ENCODE results near the gene FIGNL2.

Gene FIGNL2

GRCh38 chr12:51848841-51849735 is 570 bp upstream of the FIGNL2 start:
- H3K9me3 ChIP-seq (ENCODE audit: control insufficient read depth, insufficient read depth, low read length) = no peaks in the 10 kb centered on the region
- H3K27me3 ChIP-seq (ENCODE audit: control insufficient read depth, insufficient read depth, low read length) = peaks cover 61% of the 10 kb centered on the region
- peaks cover 24% of the 10 kb centered on the region for H3K4me1 ChIP-seq (ENCODE audit: control insufficient read depth, insufficient read depth, low read length)
- no peak overlapping the region for H3K9ac ChIP-seq (ENCODE audit: low read depth, low read length)
- H3K36me3 ChIP-seq (ENCODE audit: control insufficient read depth, insufficient read depth, low read length) = peaks cover 4% of the 10 kb centered on the region
- H3K4me3 ChIP-seq (ENCODE audit: low read depth, low read length) = peak overlapping the region; percentile 59

- Histone ChIP-seq H3K9ac (ENCODE audit: low read depth, low read length) (no peak overlapping the region), H3K27me3 (ENCODE audit: control insufficient read depth, insufficient read depth, low read length) (peaks cover 49% of the 10 kb centered on the region), H3K4me1 (ENCODE audit: control insufficient read depth, insufficient read depth, low read length) (peaks cover 24% of the 10 kb centered on the region), H3K4me3 (ENCODE audit: low read depth, low read length) (peak overlapping the region; percentile 80), H3K9me3 (ENCODE audit: control insufficient read depth, insufficient read depth, low read length) (no peaks in the 10 kb centered on the region), H3K36me3 (ENCODE audit: control insufficient read depth, insufficient read depth, low read length) (peaks cover 4% of the 10 kb centered on the region)
Measured at GRCh38 chr12:51847643-51848325, 734 bp downstream of the FIGNL2 start.

DNA sequence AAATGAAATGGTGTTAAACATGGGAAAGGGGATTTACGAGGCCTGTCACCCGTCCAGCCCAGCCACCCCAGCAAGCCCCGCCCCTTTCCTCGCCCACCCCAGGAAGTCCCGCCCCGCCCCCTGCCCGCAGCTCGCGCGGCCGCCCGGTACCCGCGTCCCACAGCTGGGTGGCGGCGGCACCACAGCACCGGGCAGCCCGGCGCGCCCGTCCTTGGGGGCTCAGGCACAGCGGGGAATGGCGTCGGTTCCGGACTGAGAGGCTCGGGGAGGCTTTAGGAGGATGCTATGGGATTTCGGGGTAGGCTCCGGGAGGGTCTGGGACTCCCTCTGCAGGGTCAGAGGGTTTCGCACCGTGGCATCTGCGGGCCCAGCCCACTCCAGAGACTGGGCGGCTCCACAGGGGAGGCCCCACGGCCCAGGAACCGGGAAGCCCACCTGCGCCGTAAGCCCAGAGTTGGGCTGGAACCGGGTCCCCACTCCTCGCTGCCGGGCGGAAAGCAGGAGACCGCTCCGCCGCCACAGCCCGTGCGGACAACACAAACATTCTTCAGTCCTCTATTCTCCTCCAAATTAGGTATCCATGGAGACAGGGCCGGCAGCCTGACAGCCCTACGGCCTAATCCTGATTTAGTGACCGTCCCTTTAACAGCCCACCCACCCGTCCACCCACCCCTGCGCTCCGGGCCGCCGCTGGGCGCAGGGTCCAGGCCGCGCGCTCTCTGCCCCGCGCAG is 1.4 kb downstream of the FIGNL2 start:
- no peak overlapping the region for H3K9ac ChIP-seq (ENCODE audit: low read depth, low read length)
- peak overlapping the region; percentile 80 for H3K4me3 ChIP-seq (ENCODE audit: low read depth, low read length)
- H3K36me3 ChIP-seq (ENCODE audit: control insufficient read depth, insufficient read depth, low read length) = peaks cover 4% of the 10 kb centered on the region
- H3K9me3 ChIP-seq (ENCODE audit: control insufficient read depth, insufficient read depth, low read length) = no peaks in the 10 kb centered on the region
- peaks cover 24% of the 10 kb centered on the region for H3K4me1 ChIP-seq (ENCODE audit: control insufficient read depth, insufficient read depth, low read length)
- peaks cover 42% of the 10 kb centered on the region for H3K27me3 ChIP-seq (ENCODE audit: control insufficient read depth, insufficient read depth, low read length)

DNA sequence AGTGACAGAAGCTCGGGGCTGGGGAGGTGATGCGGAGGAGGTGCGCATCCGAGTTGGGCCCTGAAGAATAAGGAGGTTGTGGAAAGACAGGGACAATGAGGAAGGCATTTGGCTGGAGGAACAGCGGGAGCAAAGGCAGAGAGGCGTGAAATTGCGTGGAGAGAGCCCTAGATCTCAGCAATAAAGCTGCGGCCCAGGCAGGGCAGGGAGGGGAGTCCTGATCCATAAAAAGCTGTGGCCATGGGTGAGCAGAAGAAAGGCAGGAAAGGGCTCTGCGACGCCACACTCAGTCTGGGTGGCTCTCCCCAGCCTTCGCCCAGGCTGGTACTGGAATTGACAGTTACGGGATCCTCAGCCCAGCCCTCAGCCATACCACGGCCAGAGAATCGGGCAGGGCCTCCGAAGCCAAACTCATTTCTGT is 2.2 kb downstream of the FIGNL2 start:
- peak overlapping the region; percentile 51 for H3K4me3 ChIP-seq (ENCODE audit: low read depth, low read length)
- no peak overlapping the region for H3K9ac ChIP-seq (ENCODE audit: low read depth, low read length)
- H3K4me1 ChIP-seq (ENCODE audit: control insufficient read depth, insufficient read depth, low read length) = peaks cover 23% of the 10 kb centered on the region
- peaks cover 34% of the 10 kb centered on the region for H3K27me3 ChIP-seq (ENCODE audit: control insufficient read depth, insufficient read depth, low read length)
- no peaks in the 10 kb centered on the region for H3K9me3 ChIP-seq (ENCODE audit: control insufficient read depth, insufficient read depth, low read length)
- peaks cover 4% of the 10 kb centered on the region for H3K36me3 ChIP-seq (ENCODE audit: control insufficient read depth, insufficient read depth, low read length)

DNA sequence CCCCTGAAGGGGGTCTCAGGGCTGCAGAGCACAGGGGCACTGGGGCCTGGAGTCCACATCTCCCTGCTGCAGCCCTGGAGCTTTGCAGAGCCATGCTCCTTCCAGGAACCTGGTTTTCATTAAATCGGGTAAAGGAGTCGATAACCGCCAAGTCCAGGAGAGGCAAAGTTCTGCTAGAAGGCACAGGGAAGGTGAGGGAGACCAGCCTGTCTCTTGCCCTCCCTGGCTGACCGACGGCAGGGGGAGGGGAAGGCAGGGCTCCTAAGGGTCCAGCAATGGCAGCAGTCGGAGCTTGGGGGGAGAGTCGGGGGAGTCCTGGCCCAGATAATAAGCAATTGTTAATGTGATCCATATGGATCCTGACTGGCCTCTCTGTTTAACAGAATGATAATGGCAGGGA is 3.0 kb downstream of the FIGNL2 start:
- Histone ChIP-seq H3K36me3 (ENCODE audit: control insufficient read depth, insufficient read depth, low read length) (peaks cover 4% of the 10 kb centered on the region), H3K9ac (ENCODE audit: low read depth, low read length) (no peak overlapping the region), H3K4me1 (ENCODE audit: control insufficient read depth, insufficient read depth, low read length) (peaks cover 22% of the 10 kb centered on the region), H3K9me3 (ENCODE audit: control insufficient read depth, insufficient read depth, low read length) (no peaks in the 10 kb centered on the region), H3K27me3 (ENCODE audit: control insufficient read depth, insufficient read depth, low read length) (peaks cover 26% of the 10 kb centered on the region), H3K4me3 (ENCODE audit: low read depth, low read length) (no peak overlapping the region)

GRCh38 chr12:51844854-51845253 is 3.7 kb downstream of the FIGNL2 start:
- Histone ChIP-seq H3K4me3 (ENCODE audit: low read depth, low read length) (no peak overlapping the region), H3K9me3 (ENCODE audit: control insufficient read depth, insufficient read depth, low read length) (no peaks in the 10 kb centered on the region), H3K4me1 (ENCODE audit: control insufficient read depth, insufficient read depth, low read length) (peaks cover 19% of the 10 kb centered on the region), H3K27me3 (ENCODE audit: control insufficient read depth, insufficient read depth, low read length) (peaks cover 20% of the 10 kb centered on the region), H3K36me3 (ENCODE audit: control insufficient read depth, insufficient read depth, low read length) (peaks cover 4% of the 10 kb centered on the region), H3K9ac (ENCODE audit: low read depth, low read length) (no peak overlapping the region)

DNA sequence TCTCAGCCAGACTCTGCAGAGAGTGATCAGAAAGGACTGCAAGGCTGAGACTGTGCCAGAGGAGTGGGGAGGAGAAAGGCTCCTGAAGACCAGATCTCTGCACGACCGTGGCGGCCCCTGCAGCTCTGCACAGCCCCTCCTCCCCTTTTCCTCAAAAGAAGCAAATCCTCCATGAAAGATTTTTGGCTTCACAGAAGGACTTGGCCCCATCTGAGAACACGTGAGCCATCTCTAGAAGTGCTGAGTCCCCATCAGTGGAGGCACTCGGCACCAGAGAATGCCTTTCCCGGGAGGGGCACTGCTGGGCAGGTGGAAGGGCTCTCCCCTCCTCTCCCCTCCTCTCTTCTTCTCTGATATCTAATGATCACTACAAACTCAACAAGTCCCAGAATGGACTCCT is 6.8 kb downstream of the FIGNL2 start:
- H3K4me3 ChIP-seq (ENCODE audit: low read depth, low read length) = no peak overlapping the region
- H3K4me1 ChIP-seq (ENCODE audit: control insufficient read depth, insufficient read depth, low read length) = peaks cover 21% of the 10 kb centered on the region
- no peak overlapping the region for H3K9ac ChIP-seq (ENCODE audit: low read depth, low read length)
- peaks cover 16% of the 10 kb centered on the region for H3K27me3 ChIP-seq (ENCODE audit: control insufficient read depth, insufficient read depth, low read length)
- H3K9me3 ChIP-seq (ENCODE audit: control insufficient read depth, insufficient read depth, low read length) = no peaks in the 10 kb centered on the region
- peaks cover 4% of the 10 kb centered on the region for H3K36me3 ChIP-seq (ENCODE audit: control insufficient read depth, insufficient read depth, low read length)

- Histone ChIP-seq H3K9me3 (ENCODE audit: control insufficient read depth, insufficient read depth, low read length) (no peaks in the 10 kb centered on the region), H3K36me3 (ENCODE audit: control insufficient read depth, insufficient read depth, low read length) (peaks cover 4% of the 10 kb centered on the region), H3K4me3 (ENCODE audit: low read depth, low read length) (no peak overlapping the region), H3K27me3 (ENCODE audit: control insufficient read depth, insufficient read depth, low read length) (peaks cover 12% of the 10 kb centered on the region), H3K4me1 (ENCODE audit: control insufficient read depth, insufficient read depth, low read length) (peaks cover 21% of the 10 kb centered on the region), H3K9ac (ENCODE audit: low read depth, low read length) (no peak overlapping the region)
Measured at GRCh38 chr12:51840966-51841365, 7.6 kb downstream of the FIGNL2 start.

GRCh38 chr12:51839310-51839947 is 9.1 kb downstream of the FIGNL2 start:
- H3K4me1 ChIP-seq (ENCODE audit: control insufficient read depth, insufficient read depth, low read length) = peaks cover 16% of the 10 kb centered on the region
- H3K9me3 ChIP-seq (ENCODE audit: control insufficient read depth, insufficient read depth, low read length) = no peaks in the 10 kb centered on the region
- no peak overlapping the region for H3K9ac ChIP-seq (ENCODE audit: low read depth, low read length)
- peaks cover 1% of the 10 kb centered on the region for H3K36me3 ChIP-seq (ENCODE audit: control insufficient read depth, insufficient read depth, low read length)
- H3K27me3 ChIP-seq (ENCODE audit: control insufficient read depth, insufficient read depth, low read length) = peaks cover 5% of the 10 kb centered on the region
- H3K4me3 ChIP-seq (ENCODE audit: low read depth, low read length) = no peak overlapping the region

GRCh38 chr12:51838762-51839161 is 9.8 kb downstream of the FIGNL2 start:
- Histone ChIP-seq H3K9me3 (ENCODE audit: control insufficient read depth, insufficient read depth, low read length) (no peaks in the 10 kb centered on the region), H3K4me3 (ENCODE audit: low read depth, low read length) (no peak overlapping the region), H3K27me3 (ENCODE audit: control insufficient read depth, insufficient read depth, low read length) (peaks cover 3% of the 10 kb centered on the region), H3K4me1 (ENCODE audit: control insufficient read depth, insufficient read depth, low read length) (peaks cover 16% of the 10 kb centered on the region), H3K36me3 (ENCODE audit: control insufficient read depth, insufficient read depth, low read length) (no peaks in the 10 kb centered on the region), H3K9ac (ENCODE audit: low read depth, low read length) (no peak overlapping the region)

DNA sequence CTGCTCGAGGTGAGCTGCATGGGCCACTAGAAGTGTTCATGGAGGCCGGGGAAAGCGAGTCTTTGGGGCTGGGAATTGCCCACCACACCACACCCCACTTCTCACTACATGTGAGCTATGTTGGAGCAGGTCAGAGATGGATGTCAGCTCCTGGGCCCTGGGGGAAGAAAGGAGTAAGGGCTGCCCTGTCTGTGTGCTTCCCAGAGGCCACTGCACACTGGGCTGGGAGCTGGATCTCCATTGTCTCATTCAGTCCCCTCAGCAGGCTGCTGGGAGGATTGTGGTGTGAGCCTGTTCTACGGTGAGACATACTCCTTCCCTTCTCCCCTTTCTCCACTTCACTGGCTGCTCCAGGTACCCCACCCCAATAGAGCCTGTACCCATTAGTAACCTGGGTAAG is 10.5 kb downstream of the FIGNL2 start:
- H3K36me3 ChIP-seq (ENCODE audit: control insufficient read depth, insufficient read depth, low read length) = no peaks in the 10 kb centered on the region
- peaks cover 3% of the 10 kb centered on the region for H3K27me3 ChIP-seq (ENCODE audit: control insufficient read depth, insufficient read depth, low read length)
- H3K4me3 ChIP-seq (ENCODE audit: low read depth, low read length) = no peak overlapping the region
- H3K9ac ChIP-seq (ENCODE audit: low read depth, low read length) = no peak overlapping the region
- H3K4me1 ChIP-seq (ENCODE audit: control insufficient read depth, insufficient read depth, low read length) = peaks cover 16% of the 10 kb centered on the region
- H3K9me3 ChIP-seq (ENCODE audit: control insufficient read depth, insufficient read depth, low read length) = no peaks in the 10 kb centered on the region
